ENCODE results near the gene NRIP1. TPM values are rescaled to one million over a fixed set of nuclear protein-coding genes. Genes with fewer than 3 reads are reported as not detected.

The NRIP1 gene
- total RNA-seq, 1 experiment from 2014 or later, result 19.1 TPM

DNA sequence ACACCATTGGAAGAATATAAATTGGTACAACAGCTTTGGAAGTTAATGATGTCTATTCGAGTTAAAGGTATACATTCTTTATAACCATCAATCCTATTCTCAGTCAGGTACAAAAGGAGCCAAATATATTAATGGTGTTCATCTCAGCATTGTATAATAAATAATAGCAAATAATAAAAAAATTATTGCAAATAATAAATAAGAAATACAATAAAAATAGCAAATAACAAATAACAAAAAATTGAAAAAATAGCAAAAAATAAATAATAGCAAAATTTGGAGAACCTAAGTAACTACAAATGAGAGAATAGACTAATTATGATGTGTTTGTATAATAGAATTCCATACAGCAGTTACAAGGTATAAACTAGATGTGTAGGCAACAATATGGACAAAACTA lies 25.6 kb upstream of the NRIP1 start:
- Histone ChIP-seq H3K4me1 (ENCODE audit: control insufficient read depth, insufficient read depth, low read length) (no peaks in the 10 kb centered on the region), H3K9me3 (ENCODE audit: control insufficient read depth, insufficient read depth, low read depth, low read length) (no peaks in the 10 kb centered on the region), H3K27me3 (ENCODE audit: control insufficient read depth, insufficient read depth, low read length) (no peaks in the 10 kb centered on the region), H3K27ac (ENCODE audit: low read length) (no peak overlapping the region), H3K36me3 (ENCODE audit: control insufficient read depth, insufficient read depth, low read length) (no peaks in the 10 kb centered on the region), H3K4me3 (ENCODE audit: low read depth in 2 of 2, low read length in 2 of 2) (no peak overlapping the region)
- CTCF ChIA-PET, result no interaction called here
- BruUV-seq (replicated peaks), result no TSS peak
- in situ Hi-C loops (cut with HindIII; ENCODE audit: low pct_unique_long_range_greater_than_20kb, low sequenced_read_pairs) (no loop called here), intact Hi-C loops (cut with micrococcal nuclease; ENCODE audit: unreplicated experiment) (no loop called here)
- DNase-seq (ENCODE audit: low read depth, low spot score) (no peak), ATAC-seq (no peak)
- TF ChIP-seq, protein P1, sequence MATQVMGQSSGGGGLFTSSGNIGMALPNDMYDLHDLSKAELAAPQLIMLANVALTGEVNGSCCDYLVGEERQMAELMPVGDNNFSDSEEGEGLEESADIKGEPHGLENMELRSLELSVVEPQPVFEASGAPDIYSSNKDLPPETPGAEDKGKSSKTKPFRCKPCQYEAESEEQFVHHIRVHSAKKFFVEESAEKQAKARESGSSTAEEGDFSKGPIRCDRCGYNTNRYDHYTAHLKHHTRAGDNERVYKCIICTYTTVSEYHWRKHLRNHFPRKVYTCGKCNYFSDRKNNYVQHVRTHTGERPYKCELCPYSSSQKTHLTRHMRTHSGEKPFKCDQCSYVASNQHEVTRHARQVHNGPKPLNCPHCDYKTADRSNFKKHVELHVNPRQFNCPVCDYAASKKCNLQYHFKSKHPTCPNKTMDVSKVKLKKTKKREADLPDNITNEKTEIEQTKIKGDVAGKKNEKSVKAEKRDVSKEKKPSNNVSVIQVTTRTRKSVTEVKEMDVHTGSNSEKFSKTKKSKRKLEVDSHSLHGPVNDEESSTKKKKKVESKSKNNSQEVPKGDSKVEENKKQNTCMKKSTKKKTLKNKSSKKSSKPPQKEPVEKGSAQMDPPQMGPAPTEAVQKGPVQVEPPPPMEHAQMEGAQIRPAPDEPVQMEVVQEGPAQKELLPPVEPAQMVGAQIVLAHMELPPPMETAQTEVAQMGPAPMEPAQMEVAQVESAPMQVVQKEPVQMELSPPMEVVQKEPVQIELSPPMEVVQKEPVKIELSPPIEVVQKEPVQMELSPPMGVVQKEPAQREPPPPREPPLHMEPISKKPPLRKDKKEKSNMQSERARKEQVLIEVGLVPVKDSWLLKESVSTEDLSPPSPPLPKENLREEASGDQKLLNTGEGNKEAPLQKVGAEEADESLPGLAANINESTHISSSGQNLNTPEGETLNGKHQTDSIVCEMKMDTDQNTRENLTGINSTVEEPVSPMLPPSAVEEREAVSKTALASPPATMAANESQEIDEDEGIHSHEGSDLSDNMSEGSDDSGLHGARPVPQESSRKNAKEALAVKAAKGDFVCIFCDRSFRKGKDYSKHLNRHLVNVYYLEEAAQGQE (IDR thresholded peaks at IDR 0.05; ENCODE audit: insufficient read depth in 1 of 2, low read depth in 2 of 2, low read length in 1 of 2), result no peak
- TF ChIP-seq SIN3A (IDR thresholded peaks at IDR 0.05; ENCODE audit: borderline replicate concordance, insufficient read depth, low read depth, low read length) (no peak), POLR2AphosphoS5 (IDR thresholded peaks at IDR 0.05; ENCODE audit: low read depth, low read length) (no peak)
- POLR2A ChIA-PET, result no interaction called here

DNA sequence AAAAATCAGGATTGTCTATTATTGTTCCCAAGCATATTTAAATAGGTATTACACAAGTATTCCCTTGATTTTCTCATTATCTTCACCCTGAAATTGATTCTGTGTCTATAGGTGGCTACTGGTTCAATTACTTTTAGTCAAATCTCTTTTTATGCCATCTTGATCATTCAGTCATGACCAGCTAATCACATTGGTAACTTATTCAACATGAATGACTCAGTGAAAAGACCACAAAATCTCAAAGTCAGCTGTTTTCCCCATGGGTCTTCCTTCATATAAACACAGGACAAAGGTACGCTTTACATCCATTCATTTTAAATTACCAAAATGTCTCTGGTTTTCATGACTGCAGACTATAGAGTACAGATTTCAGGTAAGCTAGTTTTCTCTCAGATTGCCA lies 23.7 kb upstream of the NRIP1 start:
- ATAC-seq, result no peak
- in situ Hi-C loops (cut with HindIII; ENCODE audit: low pct_unique_long_range_greater_than_20kb, low sequenced_read_pairs) (no loop called here), intact Hi-C loops (cut with micrococcal nuclease; ENCODE audit: unreplicated experiment) (no loop called here)
- no peak overlapping the region for H3K4me3 ChIP-seq (ENCODE audit: low read depth in 2 of 2, low read length in 2 of 2)
- no peaks in the 10 kb centered on the region for H3K9me3 ChIP-seq (ENCODE audit: control insufficient read depth, insufficient read depth, low read depth, low read length)
- ChIA-PET CTCF (no interaction called here), POLR2A (no interaction called here)
- H3K27me3 ChIP-seq (ENCODE audit: control insufficient read depth, insufficient read depth, low read length), result no peaks in the 10 kb centered on the region
- TF ChIP-seq POLR2AphosphoS5 (IDR thresholded peaks at IDR 0.05; ENCODE audit: low read depth, low read length) (no peak), TCF7L2 (IDR thresholded peaks at IDR 0.05; ENCODE audit: low read depth, low read length) (no peak), SIN3A (IDR thresholded peaks at IDR 0.05; ENCODE audit: borderline replicate concordance, insufficient read depth, low read depth, low read length) (no peak)
- TF ChIP-seq, protein P1 (IDR thresholded peaks at IDR 0.05; ENCODE audit: insufficient read depth in 1 of 2, low read depth in 2 of 2, low read length in 1 of 2), result no peak
- TF ChIP-seq, protein P2, sequence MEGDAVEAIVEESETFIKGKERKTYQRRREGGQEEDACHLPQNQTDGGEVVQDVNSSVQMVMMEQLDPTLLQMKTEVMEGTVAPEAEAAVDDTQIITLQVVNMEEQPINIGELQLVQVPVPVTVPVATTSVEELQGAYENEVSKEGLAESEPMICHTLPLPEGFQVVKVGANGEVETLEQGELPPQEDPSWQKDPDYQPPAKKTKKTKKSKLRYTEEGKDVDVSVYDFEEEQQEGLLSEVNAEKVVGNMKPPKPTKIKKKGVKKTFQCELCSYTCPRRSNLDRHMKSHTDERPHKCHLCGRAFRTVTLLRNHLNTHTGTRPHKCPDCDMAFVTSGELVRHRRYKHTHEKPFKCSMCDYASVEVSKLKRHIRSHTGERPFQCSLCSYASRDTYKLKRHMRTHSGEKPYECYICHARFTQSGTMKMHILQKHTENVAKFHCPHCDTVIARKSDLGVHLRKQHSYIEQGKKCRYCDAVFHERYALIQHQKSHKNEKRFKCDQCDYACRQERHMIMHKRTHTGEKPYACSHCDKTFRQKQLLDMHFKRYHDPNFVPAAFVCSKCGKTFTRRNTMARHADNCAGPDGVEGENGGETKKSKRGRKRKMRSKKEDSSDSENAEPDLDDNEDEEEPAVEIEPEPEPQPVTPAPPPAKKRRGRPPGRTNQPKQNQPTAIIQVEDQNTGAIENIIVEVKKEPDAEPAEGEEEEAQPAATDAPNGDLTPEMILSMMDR (IDR thresholded peaks at IDR 0.05), result no peak
- no TSS peak for BruUV-seq (replicated peaks)
- H3K4me1 ChIP-seq (ENCODE audit: control insufficient read depth, insufficient read depth, low read length), result no peaks in the 10 kb centered on the region
- H3K27ac ChIP-seq (ENCODE audit: low read length), result no peak overlapping the region
- H3K36me3 ChIP-seq (ENCODE audit: control insufficient read depth, insufficient read depth, low read length), result no peaks in the 10 kb centered on the region
- no peak for DNase-seq (ENCODE audit: low read depth, low spot score)
